HG02759 (cell line): ENCODE data around the gene CDK11A.
"Not testable (repeated sequence)": the region's sequence is repeated elsewhere in the genome, so short reads cannot be mapped to it uniquely, and the experiment has no call there.

Source experiments
- ATAC-seq: cut with Tn5 transposase; IDR thresholded peaks from one replicate; pipeline ENCODE4 v1.9.1; 2021; ENCODE audit warnings: mild to moderate bottlenecking, moderate library complexity; ENCODE audit not compliant: unreplicated experiment

Gene CDK11A

GRCh38 chr1:1684031-1684681, 40.0 kb downstream of the CDK11A start:
- no peak for ATAC-seq

- no peak for ATAC-seq
Measured at GRCh38 chr1:1683104-1683905, 40.9 kb downstream of the CDK11A start.

- ATAC-seq, result no peak
Measured at GRCh38 chr1:1680912-1681273, 43.3 kb downstream of the CDK11A start.

GRCh38 chr1:1680031-1680911, 43.9 kb downstream of the CDK11A start:
- no peak for ATAC-seq

- no peak for ATAC-seq
Measured at GRCh38 chr1:1678581-1679380, 45.4 kb downstream of the CDK11A start.

GRCh38 chr1:1677718-1678580, 46.2 kb downstream of the CDK11A start:
- peak; percentile 75 for ATAC-seq

GRCh38 chr1:1676087-1676486, 48.1 kb downstream of the CDK11A start:
- not testable (repeated sequence) for ATAC-seq

GRCh38 chr1:1675218-1675617, 48.9 kb downstream of the CDK11A start:
- ATAC-seq, result not testable (repeated sequence)

GRCh38 chr1:1674806-1675205, 49.4 kb downstream of the CDK11A start:
- ATAC-seq, result not testable (repeated sequence)

- no peak for ATAC-seq
Measured at GRCh38 chr1:1672181-1672965, 51.8 kb downstream of the CDK11A start.

- no peak for ATAC-seq
Measured at GRCh38 chr1:1671365-1672119, 52.6 kb downstream of the CDK11A start.

GRCh38 chr1:1670866-1671265, 53.3 kb downstream of the CDK11A start:
- no peak for ATAC-seq

- no peak for ATAC-seq
Measured at GRCh38 chr1:1669468-1670440, 54.4 kb downstream of the CDK11A start.

- ATAC-seq, result no peak
Measured at GRCh38 chr1:1666526-1666925, 57.6 kb downstream of the CDK11A start.

- no peak for ATAC-seq
Measured at GRCh38 chr1:1665815-1666251, 58.3 kb downstream of the CDK11A start.

GRCh38 chr1:1664941-1665814, 59.0 kb downstream of the CDK11A start:
- ATAC-seq, result no peak
